Fibroblast of the aortic adventitia (primary cell): Measurements from ENCODE around the gene MUC21. TPM values are rescaled to one million over a fixed set of nuclear protein-coding genes. Genes with fewer than 3 reads are reported as not detected.

Experiments
- DNase-seq: peaks from one replicate; pipeline ENCODE4 v3.0.0-alpha.2; 2010; ENCODE audit warnings: low read depth
- H3K4me3 ChIP-seq: 2 replicates; pipeline ENCODE4 v1.5.1; 2011; ENCODE audit warnings: low read depth, mild to moderate bottlenecking, control low read depth, low read length, moderate library complexity
- CTCF ChIP-seq: IDR thresholded peaks from 2 replicates; pipeline ENCODE4 v1.5.1; 2011; ENCODE audit warnings: mild to moderate bottlenecking, low read length, control low read depth, inconsistent platforms; ENCODE audit not compliant: insufficient read depth
- total RNA-seq: library from RNA; depleted of rRNA; stranded (reverse); fragments of >200 nt; gene quantifications from 2 replicates; pipeline ENCODE4 v1.2.3, GENCODE V29; 2012; ENCODE audit warnings: low replicate concordance

Gene MUC21
- total RNA-seq, 1 donor: not detected

GRCh38 chr6:30979141-30979540 lies 4.4 kb upstream of the MUC21 start:
- H3K4me3 ChIP-seq: no peak overlapping the region
- no peak for DNase-seq
- TF ChIP-seq CTCF: no peak

- no peak for TF ChIP-seq CTCF
- no peak overlapping the region for H3K4me3 ChIP-seq
- DNase-seq: no peak
These were observed 3.8 kb upstream of the MUC21 start for GRCh38 chr6:30979690-30980089.

GRCh38 chr6:30981942-30982772 lies 1.4 kb upstream of the MUC21 start:
- peak overlapping the region; percentile 48 for H3K4me3 ChIP-seq
- peak; percentile 75 for DNase-seq
- TF ChIP-seq CTCF: peak; percentile 56

GRCh38 chr6:30985490-30985889 lies 2.0 kb downstream of the MUC21 start:
- no peak for DNase-seq
- no peak overlapping the region for H3K4me3 ChIP-seq
- TF ChIP-seq CTCF: no peak

DNA sequence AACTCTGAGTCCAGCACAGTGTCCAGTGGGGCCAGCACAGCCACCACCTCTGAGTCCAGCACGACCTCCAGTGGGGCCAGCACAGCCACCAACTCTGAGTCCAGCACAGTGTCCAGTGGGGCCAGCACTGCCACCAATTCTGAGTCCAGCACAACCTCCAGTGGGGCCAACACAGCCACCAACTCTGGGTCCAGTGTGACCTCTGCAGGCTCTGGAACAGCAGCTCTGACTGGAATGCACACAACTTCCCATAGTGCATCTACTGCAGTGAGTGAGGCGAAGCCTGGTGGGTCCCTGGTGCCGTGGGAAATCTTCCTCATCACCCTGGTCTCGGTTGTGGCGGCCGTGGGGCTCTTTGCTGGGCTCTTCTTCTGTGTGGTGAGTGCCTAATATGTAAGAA lies 3.8 kb downstream of the MUC21 start:
- TF ChIP-seq CTCF: no peak
- H3K4me3 ChIP-seq: no peak overlapping the region
- DNase-seq: no peak

GRCh38 chr6:30988209-30988825 lies 4.8 kb downstream of the MUC21 start:
- no peak for TF ChIP-seq CTCF
- no peak overlapping the region for H3K4me3 ChIP-seq
- peak; percentile 20 for DNase-seq
